ENCODE data around the gene WDFY3. TPM values are rescaled to one million over a fixed set of nuclear protein-coding genes. Genes with fewer than 3 reads are reported as not detected.
A peak's percentile ranks its signal among the peaks of the same experiment; 100 is the strongest.
"Not testable (repeated sequence)": the region's sequence is repeated elsewhere in the genome, so short reads cannot be mapped to it uniquely, and the experiment has no call there.

Gene WDFY3
- total RNA-seq, 1 donor from 2014 or later: 126 TPM

- Histone ChIP-seq H3K27me3 (no peaks in the 10 kb centered on the region), H3K36me3 (peaks cover 38% of the 10 kb centered on the region), H3K27ac (no peak overlapping the region), H3K4me1 (no peaks in the 10 kb centered on the region), H3K9me3 (no peaks in the 10 kb centered on the region), H3K4me3 (no peak overlapping the region)
- ATAC-seq (no peak), DNase-seq (no peak)
- intact Hi-C loops (cut with DNase I): no loop called here
- no peak for TF ChIP-seq CTCF (IDR thresholded peaks at IDR 0.05)
Observed at GRCh38 chr4:84837751-84838150, 128.7 kb downstream of the WDFY3 start.

GRCh38 chr4:84829633-84830032, 136.9 kb downstream of the WDFY3 start:
- H3K27me3 ChIP-seq; ATAC-seq; H3K27ac ChIP-seq; intact Hi-C loops (cut with DNase I); H3K4me3 ChIP-seq; H3K4me1 ChIP-seq; H3K9me3 ChIP-seq; DNase-seq: not testable (repeated sequence)
- H3K36me3 ChIP-seq: peaks cover 40% of the 10 kb centered on the region

- Histone ChIP-seq H3K27ac (no peak overlapping the region), H3K27me3 (no peaks in the 10 kb centered on the region), H3K4me3 (no peak overlapping the region), H3K9me3 (no peaks in the 10 kb centered on the region), H3K36me3 (peaks cover 42% of the 10 kb centered on the region), H3K4me1 (no peaks in the 10 kb centered on the region)
- DNase-seq (no peak), ATAC-seq (no peak)
- no peak for TF ChIP-seq CTCF (IDR thresholded peaks at IDR 0.05)
- intact Hi-C loops (cut with DNase I): no loop called here
Observed at GRCh38 chr4:84826681-84827080, 139.8 kb downstream of the WDFY3 start.

- Histone ChIP-seq H3K27ac (no peak overlapping the region), H3K4me1 (no peaks in the 10 kb centered on the region), H3K27me3 (no peaks in the 10 kb centered on the region), H3K4me3 (no peak overlapping the region), H3K9me3 (no peaks in the 10 kb centered on the region), H3K36me3 (peaks cover 43% of the 10 kb centered on the region)
- no peak for TF ChIP-seq CTCF (IDR thresholded peaks at IDR 0.05)
- DNase-seq (no peak), ATAC-seq (no peak)
- intact Hi-C loops (cut with DNase I): no loop called here
Observed at GRCh38 chr4:84825701-84826341, 140.7 kb downstream of the WDFY3 start.

- TF ChIP-seq CTCF (IDR thresholded peaks at IDR 0.05): no peak
- no peaks in the 10 kb centered on the region for H3K4me1 ChIP-seq
- no peaks in the 10 kb centered on the region for H3K9me3 ChIP-seq
- no peak for ATAC-seq
- no peak for DNase-seq
- H3K36me3 ChIP-seq: peaks cover 57% of the 10 kb centered on the region
- no peak overlapping the region for H3K27ac ChIP-seq
- no peak overlapping the region for H3K4me3 ChIP-seq
- H3K27me3 ChIP-seq: no peaks in the 10 kb centered on the region
- intact Hi-C loops (cut with DNase I): no loop called here
Observed at GRCh38 chr4:84821064-84821463, 145.4 kb downstream of the WDFY3 start.

- Histone ChIP-seq H3K27me3 (no peaks in the 10 kb centered on the region), H3K4me3 (no peak overlapping the region), H3K9me3 (no peaks in the 10 kb centered on the region), H3K4me1 (no peaks in the 10 kb centered on the region), H3K36me3 (peaks cover 44% of the 10 kb centered on the region), H3K27ac (no peak overlapping the region)
- TF ChIP-seq CTCF (IDR thresholded peaks at IDR 0.05): no peak
- ATAC-seq (peak; percentile 63), DNase-seq (no peak)
- intact Hi-C loops (cut with DNase I): no loop called here
Observed at GRCh38 chr4:84814094-84814750, 152.3 kb downstream of the WDFY3 start.
